GM18870 (cell line): ENCODE results near the gene PHLDB2.

ENCODE experiments used
- ATAC-seq: cut with Tn5 transposase; IDR thresholded peaks from one replicate; pipeline ENCODE4 v1.9.1; 2021; ENCODE audit warnings: moderate library complexity; ENCODE audit not compliant: unreplicated experiment

The PHLDB2 gene

GRCh38 chr3:111989061-111989678 is 130.1 kb downstream of the PHLDB2 start:
- ATAC-seq: peak; percentile 90

DNA sequence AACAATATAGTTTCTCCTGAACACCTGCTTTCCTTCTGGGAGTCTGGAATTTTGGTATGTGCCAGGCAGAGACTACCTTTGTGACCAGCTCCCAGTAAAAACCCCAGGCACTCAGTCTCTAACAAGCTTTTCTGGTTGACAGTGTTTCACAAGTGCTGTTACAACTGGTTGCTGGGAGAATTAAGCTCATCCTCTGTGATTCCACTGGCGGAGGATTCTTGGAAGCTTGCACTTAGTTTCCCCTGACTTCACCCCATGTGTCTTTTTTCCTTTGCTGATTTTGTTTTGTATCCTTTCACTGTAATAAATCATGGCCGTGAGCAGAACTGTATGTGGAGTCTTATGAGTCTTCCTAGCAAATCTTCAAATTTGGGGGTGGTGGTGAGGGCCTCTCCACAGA is 134.0 kb downstream of the PHLDB2 start:
- no peak for ATAC-seq

GRCh38 chr3:111998636-111999483 is 139.8 kb downstream of the PHLDB2 start, which contains the start of gene TAGLN3:
TSS of gene TAGLN3 (plus strand) at chr3:111998922. CDS start at chr3:111999423, 501 bp downstream.
- ATAC-seq: no peak

GRCh38 chr3:111999484-112000324 is 140.6 kb downstream of the PHLDB2 start:
- ATAC-seq: no peak

DNA sequence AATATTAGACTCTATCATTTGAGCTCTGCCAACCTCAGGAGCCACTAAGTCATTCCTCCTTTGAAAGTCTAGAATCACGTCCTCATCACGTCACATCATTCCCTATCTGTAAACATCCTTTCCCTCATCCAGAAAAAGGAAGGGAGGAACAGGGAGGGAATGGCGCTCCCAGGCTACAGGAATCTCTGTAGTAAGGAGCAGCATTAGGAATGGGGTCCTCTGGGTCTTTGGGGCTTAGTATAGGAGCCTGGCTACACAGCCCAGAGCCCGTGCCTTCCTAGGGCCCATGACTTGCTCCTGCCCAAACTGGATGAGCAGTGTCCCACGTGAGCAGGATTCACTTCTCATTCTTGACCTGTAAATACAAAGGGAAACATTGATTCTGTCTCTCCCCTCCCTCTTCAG is 141.3 kb downstream of the PHLDB2 start:
- ATAC-seq: no peak

DNA sequence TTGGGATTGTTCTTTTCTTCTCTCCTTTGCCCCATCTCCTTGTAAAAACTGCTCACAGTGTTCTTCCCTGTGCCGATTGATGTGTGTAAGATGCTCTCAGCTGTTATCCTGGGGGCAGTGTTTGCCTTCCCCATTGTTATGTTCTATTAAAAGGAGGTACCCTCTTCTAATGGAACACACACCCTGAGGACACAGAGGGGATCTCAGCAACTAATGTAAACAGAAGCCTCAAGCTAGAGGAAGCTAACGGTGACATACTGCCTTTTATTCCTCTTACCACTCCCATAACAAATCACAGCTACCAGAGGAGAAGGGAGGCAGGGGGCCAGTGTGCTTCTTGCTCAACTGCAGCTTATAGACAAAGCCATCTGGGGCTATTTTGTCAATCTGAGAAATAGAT is 141.9 kb downstream of the PHLDB2 start:
- no peak for ATAC-seq

- ATAC-seq: no peak
These were observed 142.5 kb downstream of the PHLDB2 start for GRCh38 chr3:112001526-112001925.

DNA sequence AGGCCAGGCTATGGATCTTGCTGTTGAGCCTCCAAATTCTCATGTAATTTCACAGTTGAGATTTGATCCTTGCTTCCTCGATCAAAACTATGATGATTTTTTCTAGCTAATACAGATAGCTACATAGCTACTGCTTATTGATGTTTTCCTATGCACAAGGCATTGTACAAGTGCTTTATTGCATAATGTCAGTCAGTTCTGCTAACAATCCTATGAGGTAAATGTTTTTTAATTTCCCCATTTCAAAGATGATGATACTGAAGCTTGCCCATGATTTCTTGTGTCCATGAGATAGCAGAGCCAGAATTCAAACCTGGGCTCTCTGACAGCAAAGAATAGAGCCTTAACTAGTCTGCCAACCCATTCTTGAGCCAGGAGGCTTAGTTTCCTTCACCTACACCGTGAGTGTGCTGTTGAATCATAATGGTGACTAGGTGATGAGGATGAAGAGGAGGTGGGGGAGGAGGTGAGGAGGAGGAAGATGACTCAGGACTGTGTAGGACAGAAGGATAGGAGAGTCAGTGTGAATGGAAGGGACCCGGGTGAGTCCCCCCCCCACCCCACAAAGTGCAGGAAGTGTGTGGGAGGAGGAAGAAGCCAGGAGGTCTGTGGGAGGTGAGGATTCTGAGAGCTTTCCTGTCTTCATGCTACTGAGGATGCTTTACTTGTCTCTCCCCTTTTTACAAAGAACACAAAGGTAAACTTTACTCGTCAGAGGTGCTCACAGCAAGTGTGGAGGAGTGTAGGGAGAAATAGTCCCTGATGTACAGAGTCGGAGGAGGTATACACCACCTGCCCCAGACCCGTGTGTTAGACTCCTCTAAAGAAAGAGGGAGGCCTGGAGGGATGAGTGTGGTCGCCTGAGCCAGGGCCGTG is 143.3 kb downstream of the PHLDB2 start:
- no peak for ATAC-seq

- ATAC-seq: no peak
These were observed 144.4 kb downstream of the PHLDB2 start for GRCh38 chr3:112003321-112004080.

GRCh38 chr3:112004187-112004586 is 145.1 kb downstream of the PHLDB2 start:
- ATAC-seq: no peak

- ATAC-seq: no peak
These were observed 145.6 kb downstream of the PHLDB2 start for GRCh38 chr3:112004669-112005068.

DNA sequence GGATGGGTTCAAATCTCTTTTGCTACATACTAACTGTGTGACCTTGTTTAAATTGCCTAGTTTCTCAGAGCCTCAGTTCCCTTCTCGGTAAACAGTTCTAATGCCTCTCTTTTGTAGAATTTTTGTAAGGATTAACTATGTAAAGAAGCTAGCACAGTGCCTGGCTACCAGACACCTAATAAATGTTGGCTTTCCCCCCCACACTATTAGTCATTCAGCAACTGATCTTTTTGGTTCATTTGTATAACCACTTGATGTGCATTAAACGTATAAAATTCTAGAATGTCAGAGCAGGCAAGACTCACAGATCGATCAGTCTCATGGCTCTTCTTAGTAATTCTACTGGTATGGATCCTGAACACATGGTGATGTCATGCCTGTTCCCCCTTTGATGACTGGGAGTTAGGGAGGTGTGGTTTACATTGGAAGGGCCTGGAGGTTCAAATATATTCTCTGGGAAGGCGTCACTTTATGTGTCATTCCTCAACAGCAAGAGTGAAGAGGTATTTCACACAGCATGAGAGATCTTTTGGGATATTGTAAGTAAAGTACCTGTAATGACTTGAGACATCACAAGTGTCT is 146.1 kb downstream of the PHLDB2 start:
- no peak for ATAC-seq

- ATAC-seq: no peak
These were observed 148.6 kb downstream of the PHLDB2 start for GRCh38 chr3:112007633-112008032.

- no peak for ATAC-seq
These were observed 150.6 kb downstream of the PHLDB2 start for GRCh38 chr3:112009670-112010069.

DNA sequence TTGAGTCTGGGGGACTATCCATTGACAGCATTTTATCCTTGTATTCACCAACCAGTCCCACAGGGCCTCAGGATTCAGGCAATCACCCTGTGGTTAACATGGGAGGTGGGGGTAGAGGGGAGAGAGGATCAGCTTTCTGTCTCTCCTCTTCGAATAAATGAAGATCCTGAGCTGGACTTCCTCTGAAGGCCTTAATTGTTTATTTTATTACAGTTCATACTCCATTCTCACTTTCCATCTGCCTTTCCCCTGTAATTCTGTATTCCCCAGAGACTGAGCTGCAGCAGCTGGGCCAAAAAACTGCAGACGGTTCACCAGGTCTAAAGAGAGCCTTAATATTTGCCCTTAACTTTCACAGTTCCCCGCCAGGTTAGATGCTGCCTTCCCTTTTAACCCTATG is 151.6 kb downstream of the PHLDB2 start:
- ATAC-seq: no peak

DNA sequence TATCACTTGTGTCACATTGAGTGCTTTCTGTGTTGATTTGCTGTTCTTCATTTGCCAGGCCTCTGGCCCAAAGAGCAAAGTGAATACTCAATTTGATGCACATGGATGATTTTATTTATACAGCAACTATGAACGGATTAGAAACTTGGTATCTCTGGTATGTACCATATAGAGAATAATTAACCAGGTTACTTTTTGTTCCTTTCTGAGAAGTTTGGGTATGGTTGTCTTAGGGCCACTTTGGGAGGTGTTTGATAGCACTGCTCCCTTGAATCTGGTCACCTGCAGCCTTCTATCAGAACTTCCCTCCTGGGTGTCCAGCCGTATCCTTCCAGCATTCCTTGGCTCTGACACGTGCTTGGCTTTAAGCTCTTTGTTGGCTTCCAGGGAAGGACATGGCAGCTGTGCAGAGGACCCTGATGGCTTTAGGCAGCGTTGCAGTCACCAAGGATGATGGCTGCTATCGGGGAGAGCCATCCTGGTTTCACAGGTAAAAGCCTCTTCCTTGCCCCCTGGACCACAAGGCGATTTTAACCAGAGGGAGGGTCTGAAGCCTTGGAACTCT is 152.4 kb downstream of the PHLDB2 start:
- ATAC-seq: no peak

DNA sequence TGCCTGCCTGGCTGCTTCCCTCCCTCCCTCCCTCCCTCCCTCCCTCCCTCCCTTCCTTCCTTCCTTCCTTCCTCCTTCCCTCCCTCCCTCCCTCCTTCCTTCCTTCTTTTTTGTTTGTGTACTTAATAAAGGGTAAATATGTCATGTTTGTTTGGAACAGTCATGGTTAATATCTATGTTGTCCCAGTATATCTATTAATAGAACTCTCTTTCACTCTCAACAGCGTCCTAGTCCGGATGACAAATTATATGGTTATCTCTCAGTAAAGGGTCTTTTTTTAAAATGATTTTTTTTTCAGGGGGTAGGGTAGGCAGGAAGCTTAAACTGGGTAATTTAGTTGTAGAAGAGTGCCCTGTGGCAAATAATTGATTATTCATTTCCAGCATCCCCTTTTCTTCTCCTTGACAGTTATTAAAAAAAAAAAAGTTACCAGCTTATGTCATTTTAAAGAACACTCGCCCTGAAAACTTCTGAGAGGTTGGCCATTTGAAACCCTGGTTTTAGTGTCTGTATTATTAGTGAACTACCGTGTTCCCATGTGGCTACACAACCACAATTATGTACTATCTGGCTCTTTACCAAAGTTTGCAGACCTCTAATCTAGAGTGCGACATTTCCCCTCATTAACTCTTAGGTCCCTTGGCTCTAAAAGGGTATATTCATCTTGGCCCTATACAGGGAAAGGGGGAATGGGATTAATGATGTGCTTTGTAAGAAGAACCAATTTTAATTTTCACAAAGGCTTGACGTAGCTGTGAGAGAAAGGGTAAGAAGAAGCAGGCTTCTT is 153.3 kb downstream of the PHLDB2 start:
- no peak for ATAC-seq

DNA sequence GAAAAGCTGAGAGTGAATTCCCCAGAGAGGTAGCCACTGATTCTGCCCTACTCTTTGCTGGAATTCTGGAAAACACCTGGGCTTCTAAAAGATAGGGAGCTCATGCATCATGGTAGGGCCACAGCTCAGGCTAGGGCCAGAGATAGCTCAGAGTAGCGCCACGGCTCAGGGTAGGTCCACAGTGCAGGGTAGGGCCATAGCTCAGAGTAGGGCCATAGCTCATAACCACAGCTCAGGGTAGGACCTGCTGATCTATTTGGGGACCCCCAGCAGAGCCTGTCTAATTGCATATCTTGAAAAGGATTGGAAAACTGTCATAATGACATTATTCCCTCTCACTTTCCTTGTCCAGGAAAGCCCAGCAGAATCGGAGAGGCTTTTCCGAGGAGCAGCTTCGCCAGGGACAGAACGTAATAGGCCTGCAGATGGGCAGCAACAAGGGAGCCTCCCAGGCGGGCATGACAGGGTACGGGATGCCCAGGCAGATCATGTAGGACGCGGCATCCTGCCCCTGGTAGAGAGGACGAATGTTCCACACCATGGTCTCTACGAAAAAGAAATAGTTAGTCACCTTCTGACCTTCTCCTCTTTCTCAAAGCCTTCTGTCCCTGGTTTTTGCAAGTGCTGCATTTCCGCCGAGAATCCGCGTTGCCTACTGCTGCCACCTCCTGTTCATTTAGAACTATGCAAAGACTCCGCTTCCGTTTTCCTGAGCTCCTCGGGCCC is 154.2 kb downstream of the PHLDB2 start:
- peak; percentile 87 for ATAC-seq
